Measurements from ENCODE around the gene RNF125.

DNA sequence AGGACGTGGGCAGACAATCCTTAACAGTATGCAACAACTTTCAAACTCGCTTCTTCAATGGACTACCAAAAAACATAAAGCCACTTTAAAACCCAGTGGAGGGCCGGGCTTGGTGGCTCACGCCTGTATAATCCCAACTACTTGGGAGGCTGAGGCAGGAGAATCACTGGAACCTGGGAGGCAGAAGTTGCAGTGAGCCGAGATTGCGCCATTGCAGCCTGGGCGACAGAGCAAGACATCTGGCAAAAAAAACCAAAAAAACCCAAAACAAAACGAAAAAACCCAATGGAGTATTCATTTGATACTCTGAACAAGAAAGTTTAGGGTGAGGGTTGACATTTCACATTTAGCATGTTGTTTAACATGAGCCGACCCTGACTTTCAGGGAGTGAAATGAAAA is 14.0 kb downstream of the RNF125 start:
- TF ChIP-seq, protein P1, sequence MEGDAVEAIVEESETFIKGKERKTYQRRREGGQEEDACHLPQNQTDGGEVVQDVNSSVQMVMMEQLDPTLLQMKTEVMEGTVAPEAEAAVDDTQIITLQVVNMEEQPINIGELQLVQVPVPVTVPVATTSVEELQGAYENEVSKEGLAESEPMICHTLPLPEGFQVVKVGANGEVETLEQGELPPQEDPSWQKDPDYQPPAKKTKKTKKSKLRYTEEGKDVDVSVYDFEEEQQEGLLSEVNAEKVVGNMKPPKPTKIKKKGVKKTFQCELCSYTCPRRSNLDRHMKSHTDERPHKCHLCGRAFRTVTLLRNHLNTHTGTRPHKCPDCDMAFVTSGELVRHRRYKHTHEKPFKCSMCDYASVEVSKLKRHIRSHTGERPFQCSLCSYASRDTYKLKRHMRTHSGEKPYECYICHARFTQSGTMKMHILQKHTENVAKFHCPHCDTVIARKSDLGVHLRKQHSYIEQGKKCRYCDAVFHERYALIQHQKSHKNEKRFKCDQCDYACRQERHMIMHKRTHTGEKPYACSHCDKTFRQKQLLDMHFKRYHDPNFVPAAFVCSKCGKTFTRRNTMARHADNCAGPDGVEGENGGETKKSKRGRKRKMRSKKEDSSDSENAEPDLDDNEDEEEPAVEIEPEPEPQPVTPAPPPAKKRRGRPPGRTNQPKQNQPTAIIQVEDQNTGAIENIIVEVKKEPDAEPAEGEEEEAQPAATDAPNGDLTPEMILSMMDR (IDR thresholded peaks at IDR 0.05) = no peak
- TF ChIP-seq EZH2 (IDR thresholded peaks at IDR 0.05; ENCODE audit: borderline replicate concordance, insufficient read depth, low read depth, low read length, poor library complexity, severe bottlenecking) = no peak

Data from B cell (primary cell).